Suprapubic skin (tissue), 4 donors: ENCODE results near the gene TAF5.

Experiments
- CTCF ChIP-seq, 2 donors: fragments of 200-600 bp in 1 of 2; fragments of 450-650 bp in 1 of 2; sonication (generic) in 1 of 2; IDR thresholded peaks; one replicate each; pipeline ENCODE4 v1.5.1; 2016 to 2019; ENCODE audit warnings: antibody characterized with exemption in 2 of 2, mild to moderate bottlenecking in 1 of 2, moderate library complexity in 1 of 2
- EP300 ChIP-seq: sonication (generic); formaldehyde crosslinking; IDR thresholded peaks from one replicate; pipeline ENCODE4 v1.6.1; 2017; ENCODE audit warnings: antibody characterized with exemption
- POLR2A ChIP-seq, 2 donors: fragments of 450-650 bp; IDR thresholded peaks; one replicate each; pipeline ENCODE4 v1.6.1; 2017; ENCODE audit warnings: antibody characterized with exemption in 2 of 2, mild to moderate bottlenecking in 2 of 2, moderate library complexity in 2 of 2
- POLR2AphosphoS5 ChIP-seq, 3 donors: sonication (generic); formaldehyde crosslinking; IDR thresholded peaks; one replicate each; pipeline ENCODE4 v1.6.1; 2017; ENCODE audit warnings: antibody characterized with exemption in 3 of 3

GRCh38 chr10:103413564-103413963 lies 45.8 kb downstream of the TAF5 start:
- TF ChIP-seq POLR2A (IDR thresholded peaks at IDR 0.05): no peak
- no peak for TF ChIP-seq CTCF (IDR thresholded peaks at IDR 0.05)
- no peak for TF ChIP-seq EP300
- no peak for TF ChIP-seq POLR2AphosphoS5 (IDR thresholded peaks at IDR 0.05)
